Prostate gland (tissue), 2 donors: ENCODE data around the gene PNMA8C. TPM values are rescaled to one million over a fixed set of nuclear protein-coding genes. Genes with fewer than 3 reads are reported as not detected.

Experiments used
- DNase-seq: peaks from one replicate; pipeline ENCODE4 v3.0.0-alpha.2; 2019; ENCODE audit warnings: low spot score
- H3K27ac ChIP-seq, 2 donors: fragments of 200-600 bp; sonication (generic); 2 replicates each; pipeline ENCODE4 v1.5.1; 2017 to 2019
- H3K27me3 ChIP-seq: fragments of 200-600 bp; sonication (generic); replicated peaks from 2 replicates; pipeline ENCODE4 v1.5.1; 2019; ENCODE audit not compliant: insufficient read depth
- H3K36me3 ChIP-seq, 2 donors: fragments of 200-600 bp; sonication (generic); 1 replicate in 1 of 2; 2 replicates in 1 of 2; pipeline versions ENCODE4 v1.5.1 to v1.8.1; 2017 to 2019
- H3K4me1 ChIP-seq: fragments of 200-600 bp; sonication (generic); replicated peaks from 2 replicates; pipeline ENCODE4 v1.5.1; 2019
- H3K4me3 ChIP-seq, 2 donors: fragments of 200-600 bp; sonication (generic); 2 replicates each; pipeline ENCODE4 v1.5.1; 2017 to 2019
- H3K9me3 ChIP-seq: fragments of 200-600 bp; sonication (generic); 2 replicates; pipeline ENCODE4 v1.5.1; 2017
- CTCF ChIP-seq, 4 experiments: fragments of 200-600 bp in 2 of 4; fragments of 450-650 bp in 2 of 4; sonication (generic) in 2 of 4; IDR thresholded peaks; 1 replicate in 3 of 4; 2 replicates in 1 of 4; pipeline ENCODE4 v1.5.1; 2016 to 2019; ENCODE audit warnings: antibody characterized with exemption in 4 of 4, mild to moderate bottlenecking in 2 of 4, moderate library complexity in 2 of 4
- POLR2A ChIP-seq: fragments of 450-650 bp; IDR thresholded peaks from one replicate; pipeline ENCODE4 v1.6.1; 2016; ENCODE audit warnings: antibody characterized with exemption, mild to moderate bottlenecking
- POLR2AphosphoS5 ChIP-seq: sonication (generic); formaldehyde crosslinking; IDR thresholded peaks from one replicate; pipeline ENCODE4 v1.6.1; 2017; ENCODE audit warnings: antibody characterized with exemption
- WGBS: methylation state at CpG from one replicate; pipeline ENCODE4 v1.1.5; 2018; 5-methylcytosine and 5-hydroxymethylcytosine counted together
- intact Hi-C: fragments of 100-400 bp; cut with DNase I; formaldehyde crosslinking; loops from one replicate; pipeline ENCODE4 v1.14.2; 2022
- total RNA-seq, 2 donors: library from RNA; depleted of rRNA; stranded (reverse); fragments of >200 nt; gene quantifications; one replicate each; pipeline ENCODE4 v1.1.0, GENCODE V29; 2016

Gene PNMA8C
- total RNA-seq, 2 donors from 2014 or later: 1.6 TPM; not detected in 1

GRCh38 chr19:46409191-46409590 is 19.5 kb downstream of the PNMA8C start:
- no peak for DNase-seq
- Histone ChIP-seq H3K27ac (peak overlapping the region in 1 of 2 donors; percentile 42), H3K9me3 (no peaks in the 10 kb centered on the region), H3K36me3 (no peaks in the 10 kb centered on the region), H3K4me1 (peaks cover 3% of the 10 kb centered on the region), H3K4me3 (no peak overlapping the region), H3K27me3 (no peaks in the 10 kb centered on the region)
- no peak for TF ChIP-seq POLR2AphosphoS5
- TF ChIP-seq POLR2A: no peak
- TF ChIP-seq CTCF (IDR thresholded peaks at IDR 0.05): no peak
- intact Hi-C loops: no loop called here
- WGBS: 80% methylated on average over 3 of the region's 3 CpGs

GRCh38 chr19:46408664-46409039 is 20.1 kb downstream of the PNMA8C start:
- no peaks in the 10 kb centered on the region for H3K9me3 ChIP-seq
- intact Hi-C loops: no loop called here
- H3K27ac ChIP-seq: peak overlapping the region in 1 of 2 donors; percentile 42
- H3K36me3 ChIP-seq: no peaks in the 10 kb centered on the region
- WGBS: 5% methylated on average over 11 of the region's 11 CpGs
- no peak overlapping the region for H3K4me3 ChIP-seq
- TF ChIP-seq POLR2A: no peak
- TF ChIP-seq POLR2AphosphoS5: peak; percentile 26
- peaks cover 3% of the 10 kb centered on the region for H3K4me1 ChIP-seq
- peak; percentile 42 for DNase-seq
- H3K27me3 ChIP-seq: no peaks in the 10 kb centered on the region

GRCh38 chr19:46407856-46408663 is 20.7 kb downstream of the PNMA8C start:
- intact Hi-C loops: no loop called here
- DNase-seq: no peak
- Histone ChIP-seq H3K4me1 (peaks cover 3% of the 10 kb centered on the region), H3K36me3 (no peaks in the 10 kb centered on the region), H3K9me3 (no peaks in the 10 kb centered on the region), H3K27ac (peak overlapping the region in 1 of 2 donors; percentile 42), H3K27me3 (no peaks in the 10 kb centered on the region), H3K4me3 (no peak overlapping the region)
- no peak for TF ChIP-seq CTCF (IDR thresholded peaks at IDR 0.05)
- no peak for TF ChIP-seq POLR2AphosphoS5
- no peak for TF ChIP-seq POLR2A
- WGBS: 29% methylated on average over 23 of the region's 23 CpGs

- Histone ChIP-seq H3K27me3 (no peaks in the 10 kb centered on the region), H3K4me1 (peaks cover 3% of the 10 kb centered on the region), H3K4me3 (no peak overlapping the region), H3K36me3 (no peaks in the 10 kb centered on the region), H3K9me3 (no peaks in the 10 kb centered on the region), H3K27ac (no peak overlapping the region)
- no peak for DNase-seq
- intact Hi-C loops: no loop called here
- no peak for TF ChIP-seq CTCF (IDR thresholded peaks at IDR 0.05)
- 12% methylated on average over 6 of the region's 6 CpGs for WGBS
Measured at GRCh38 chr19:46406976-46407375, 21.8 kb downstream of the PNMA8C start.

GRCh38 chr19:46404753-46405468 is 23.8 kb downstream of the PNMA8C start:
- Histone ChIP-seq H3K4me3 (peak overlapping the region; percentile 31 to 33), H3K9me3 (no peaks in the 10 kb centered on the region), H3K4me1 (peaks cover 3% of the 10 kb centered on the region), H3K27me3 (no peaks in the 10 kb centered on the region), H3K36me3 (no peaks in the 10 kb centered on the region), H3K27ac (peak overlapping the region; percentile 65 to 69)
- intact Hi-C loops: no loop called here
- no peak for DNase-seq
- TF ChIP-seq POLR2A (no peak), CTCF (IDR thresholded peaks at IDR 0.05) (no peak), POLR2AphosphoS5 (no peak)
- WGBS: 20% methylated on average over 40 of the region's 41 CpGs
